Thyroid gland (tissue), 4 donors: ENCODE results near the gene BCL2L11. TPM values are rescaled to one million over a fixed set of nuclear protein-coding genes. Genes with fewer than 3 reads are reported as not detected.

Source experiments
- DNase-seq, 2 donors: peaks; one replicate each; pipeline ENCODE4 v3.0.0-alpha.2; 2019
- H3K27ac ChIP-seq, 3 donors: fragments of 200-600 bp; sonication (generic); 1 replicate in 2 of 3; 2 replicates in 1 of 3; pipeline ENCODE4 v1.5.1; 2016 to 2019; ENCODE audit warnings: mild to moderate bottlenecking in 1 of 3, moderate library complexity in 1 of 3
- H3K27me3 ChIP-seq: fragments of 200-600 bp; sonication (generic); one replicate; pipeline ENCODE4 v1.5.1; 2019
- H3K36me3 ChIP-seq, 2 donors: fragments of 200-600 bp; sonication (generic); one replicate each; pipeline ENCODE4 v1.5.1; 2016 to 2019
- H3K4me1 ChIP-seq, 2 donors: fragments of 200-600 bp; sonication (generic); one replicate each; pipeline ENCODE4 v1.5.1; 2017 to 2019
- H3K4me3 ChIP-seq, 3 donors: fragments of 200-600 bp; sonication (generic); replicated peaks in 1 of 3; 1 replicate in 2 of 3; 2 replicates in 1 of 3; pipeline ENCODE4 v1.5.1; 2016; ENCODE audit warnings: mild to moderate bottlenecking in 1 of 3
- H3K9me3 ChIP-seq: fragments of 200-600 bp; sonication (generic); one replicate; pipeline ENCODE4 v1.5.1; 2017
- POLR2A ChIP-seq, 2 donors: fragments of 450-650 bp; IDR thresholded peaks; one replicate each; pipeline ENCODE4 v1.6.1; 2017; ENCODE audit warnings: antibody characterized with exemption in 2 of 2, mild to moderate bottlenecking in 2 of 2, moderate library complexity in 1 of 2
- WGBS, 2 donors: methylation state at CpG; one replicate each; pipeline ENCODE4 v1.1.5; 2017; 5-methylcytosine and 5-hydroxymethylcytosine counted together
- intact Hi-C: fragments of 100-400 bp; cut with DNase I; formaldehyde crosslinking; loops from one replicate; pipeline ENCODE4 v1.15.1; 2023
- total RNA-seq, 4 donors: library from RNA; depleted of rRNA; stranded (reverse); fragments of >200 nt; gene quantifications; one replicate each; pipeline ENCODE4 v1.2.3, GENCODE V29; 2016
- TF ChIP-seq, protein P1 (sequence below), 6 experiments: fragments of 200-600 bp in 3 of 6; fragments of 450-650 bp in 3 of 6; sonication (generic) in 3 of 6; IDR thresholded peaks; one replicate each; pipeline ENCODE4 v1.5.1; 2016 to 2019; ENCODE audit warnings: antibody characterized with exemption in 6 of 6, mild to moderate bottlenecking in 2 of 6, inconsistent platforms in 1 of 6, moderate library complexity in 1 of 6

The BCL2L11 gene
- total RNA-seq, 4 donors from 2014 or later: 48.4 to 90.6 (median 62.4) TPM

DNA sequence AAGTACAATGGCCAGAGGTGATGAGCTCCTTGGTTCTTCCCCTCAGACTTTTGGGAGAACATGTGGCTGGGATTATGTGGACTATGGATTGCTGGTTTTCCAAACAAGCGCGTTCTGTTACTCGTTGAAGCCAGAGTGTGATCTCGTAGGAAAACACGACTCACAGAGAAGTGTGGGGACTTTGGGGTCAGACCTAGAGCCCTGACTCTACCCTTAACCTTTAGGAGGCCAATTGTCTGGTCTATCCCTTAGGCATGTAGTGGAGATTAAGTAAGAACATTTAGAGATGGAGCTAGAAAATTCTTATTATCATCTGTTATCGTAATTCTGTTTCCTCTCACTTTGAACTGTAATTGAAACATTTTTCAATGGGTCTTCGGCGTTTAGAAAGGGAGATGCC is 35.8 kb downstream of the BCL2L11 start:
- no peak for DNase-seq
- intact Hi-C loops: no loop called here
- 92% methylated on average over 8 of the region's 8 CpGs for WGBS, 2 donors
- Histone ChIP-seq H3K9me3 (no peaks in the 10 kb centered on the region), H3K4me3 (no peak overlapping the region), H3K4me1 (peaks cover 14 to 19% of the 10 kb centered on the region in 2 donors), H3K27me3 (no peaks in the 10 kb centered on the region), H3K36me3 (peaks cover 0 to 3% of the 10 kb centered on the region in 2 donors), H3K27ac (no peak overlapping the region)
- TF ChIP-seq, protein P1, sequence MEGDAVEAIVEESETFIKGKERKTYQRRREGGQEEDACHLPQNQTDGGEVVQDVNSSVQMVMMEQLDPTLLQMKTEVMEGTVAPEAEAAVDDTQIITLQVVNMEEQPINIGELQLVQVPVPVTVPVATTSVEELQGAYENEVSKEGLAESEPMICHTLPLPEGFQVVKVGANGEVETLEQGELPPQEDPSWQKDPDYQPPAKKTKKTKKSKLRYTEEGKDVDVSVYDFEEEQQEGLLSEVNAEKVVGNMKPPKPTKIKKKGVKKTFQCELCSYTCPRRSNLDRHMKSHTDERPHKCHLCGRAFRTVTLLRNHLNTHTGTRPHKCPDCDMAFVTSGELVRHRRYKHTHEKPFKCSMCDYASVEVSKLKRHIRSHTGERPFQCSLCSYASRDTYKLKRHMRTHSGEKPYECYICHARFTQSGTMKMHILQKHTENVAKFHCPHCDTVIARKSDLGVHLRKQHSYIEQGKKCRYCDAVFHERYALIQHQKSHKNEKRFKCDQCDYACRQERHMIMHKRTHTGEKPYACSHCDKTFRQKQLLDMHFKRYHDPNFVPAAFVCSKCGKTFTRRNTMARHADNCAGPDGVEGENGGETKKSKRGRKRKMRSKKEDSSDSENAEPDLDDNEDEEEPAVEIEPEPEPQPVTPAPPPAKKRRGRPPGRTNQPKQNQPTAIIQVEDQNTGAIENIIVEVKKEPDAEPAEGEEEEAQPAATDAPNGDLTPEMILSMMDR (IDR thresholded peaks at IDR 0.05): no peak
- TF ChIP-seq POLR2A (IDR thresholded peaks at IDR 0.05): no peak

DNA sequence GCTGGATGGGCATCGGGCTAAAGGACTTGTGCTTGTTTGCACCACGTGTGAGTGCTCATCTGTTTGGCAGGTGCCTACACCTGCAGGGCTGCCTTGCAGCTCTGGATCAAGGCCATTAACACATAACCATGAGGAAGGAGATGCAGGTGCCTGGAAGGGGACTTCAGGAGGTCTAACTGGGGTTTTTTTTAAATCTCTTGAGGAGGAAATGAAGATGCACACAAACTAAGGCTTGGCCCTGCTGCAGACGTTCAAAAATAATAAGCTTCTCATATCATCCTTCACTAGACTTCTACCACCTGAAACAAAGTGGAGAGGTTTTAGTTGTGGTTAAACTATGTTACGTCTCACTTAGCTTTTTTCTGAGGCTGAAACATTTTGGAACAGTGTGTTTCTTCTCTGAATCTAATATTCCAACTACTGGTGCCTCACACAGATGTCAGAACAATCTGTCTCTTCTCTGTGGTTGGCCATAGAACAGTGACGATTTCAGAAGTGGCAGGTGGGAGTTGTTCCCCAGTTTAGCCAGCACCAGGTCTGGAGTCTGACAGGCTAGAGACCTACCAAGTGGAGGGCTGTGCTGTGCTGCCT is 36.5 kb downstream of the BCL2L11 start:
- 60 to 61% methylated on average over 5 of the region's 5 CpGs for WGBS, 2 donors
- intact Hi-C loops: no loop called here
- H3K27ac ChIP-seq: no peak overlapping the region
- no peaks in the 10 kb centered on the region for H3K9me3 ChIP-seq
- H3K36me3 ChIP-seq: peaks cover 0 to 9% of the 10 kb centered on the region in 2 donors
- H3K4me3 ChIP-seq: no peak overlapping the region
- peaks cover 15 to 17% of the 10 kb centered on the region in 2 donors for H3K4me1 ChIP-seq
- peak; percentile 47 to 60 for DNase-seq
- no peaks in the 10 kb centered on the region for H3K27me3 ChIP-seq
- TF ChIP-seq, protein P1 (IDR thresholded peaks at IDR 0.05): no peak
- no peak for TF ChIP-seq POLR2A (IDR thresholded peaks at IDR 0.05)

DNA sequence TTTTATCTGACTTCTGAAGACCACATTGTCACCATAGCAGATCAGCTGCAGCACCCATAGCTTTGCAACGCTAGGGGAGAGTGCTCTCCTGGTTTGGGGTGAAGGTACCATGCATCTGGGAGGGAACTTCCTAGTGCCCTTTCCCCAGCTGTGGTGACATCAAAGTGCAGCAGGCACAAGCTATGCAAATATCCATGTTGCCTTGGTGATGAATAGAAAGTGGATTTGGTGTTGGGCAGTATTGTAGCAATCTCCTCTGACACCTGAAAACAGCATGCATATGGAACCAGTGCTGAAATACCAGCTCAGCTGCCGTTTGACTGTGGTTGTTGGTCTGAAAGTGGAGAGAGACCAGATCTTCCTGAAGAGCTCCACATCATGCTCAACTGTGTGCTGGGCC is 37.1 kb downstream of the BCL2L11 start:
- Histone ChIP-seq H3K27me3 (no peaks in the 10 kb centered on the region), H3K9me3 (no peaks in the 10 kb centered on the region), H3K4me1 (peaks cover 15 to 20% of the 10 kb centered on the region in 2 donors), H3K36me3 (peaks cover 0 to 10% of the 10 kb centered on the region in 2 donors), H3K4me3 (no peak overlapping the region), H3K27ac (no peak overlapping the region)
- DNase-seq: no peak
- 80 to 86% methylated on average over 2 of the region's 2 CpGs for WGBS, 2 donors
- intact Hi-C loops: no loop called here
- TF ChIP-seq, protein P1 (IDR thresholded peaks at IDR 0.05): no peak
- no peak for TF ChIP-seq POLR2A (IDR thresholded peaks at IDR 0.05)

DNA sequence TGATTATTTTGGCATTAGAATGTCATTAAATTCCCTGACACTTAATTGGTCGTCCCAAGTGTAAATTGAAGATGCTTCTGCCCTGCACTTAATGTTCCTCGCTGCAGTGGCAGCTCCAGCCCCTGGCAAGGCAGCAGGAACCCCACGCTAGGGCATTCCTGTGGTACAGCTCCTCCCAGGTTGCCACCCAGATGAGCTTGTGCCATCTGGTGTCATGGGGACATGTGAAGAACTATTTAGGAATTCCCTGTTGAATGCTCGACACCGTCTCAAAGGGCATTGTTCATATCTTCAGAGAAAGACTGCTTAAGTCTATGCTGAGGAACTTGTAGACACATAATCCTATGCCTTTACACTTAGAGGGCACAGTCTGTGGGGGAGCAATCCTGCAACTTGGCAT is 38.9 kb downstream of the BCL2L11 start:
- peaks cover 17 to 23% of the 10 kb centered on the region in 2 donors for H3K4me1 ChIP-seq
- intact Hi-C loops: no loop called here
- H3K27ac ChIP-seq: no peak overlapping the region
- H3K27me3 ChIP-seq: no peaks in the 10 kb centered on the region
- DNase-seq: no peak
- no peak overlapping the region for H3K4me3 ChIP-seq
- H3K9me3 ChIP-seq: no peaks in the 10 kb centered on the region
- 83 to 85% methylated on average over 4 to 5 of the region's 5 CpGs for WGBS, 2 donors
- TF ChIP-seq POLR2A (IDR thresholded peaks at IDR 0.05): no peak
- TF ChIP-seq, protein P1 (IDR thresholded peaks at IDR 0.05): no peak
- peaks cover 3 to 13% of the 10 kb centered on the region in 2 donors for H3K36me3 ChIP-seq

DNA sequence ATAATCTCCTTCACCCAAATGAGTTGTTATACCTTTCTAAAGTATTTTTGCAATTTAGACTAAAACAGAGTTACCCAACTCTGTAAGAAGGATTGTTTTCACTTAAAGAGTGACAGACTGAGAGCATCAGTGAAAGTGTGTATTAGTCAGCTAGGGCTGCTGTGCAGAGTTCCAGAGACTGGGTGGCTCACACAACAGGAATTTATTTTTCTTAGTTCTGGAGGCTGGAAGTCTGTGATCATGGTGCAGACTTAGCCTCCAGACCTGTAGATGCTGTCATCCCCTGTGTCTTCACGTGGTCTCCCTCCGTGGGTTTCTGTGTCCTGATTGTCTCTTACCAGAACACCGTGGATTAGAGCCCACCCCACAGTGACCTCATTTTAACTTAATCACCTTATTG is 40.0 kb downstream of the BCL2L11 start:
- no peaks in the 10 kb centered on the region for H3K27me3 ChIP-seq
- H3K27ac ChIP-seq: no peak overlapping the region
- peaks cover 3 to 14% of the 10 kb centered on the region in 2 donors for H3K36me3 ChIP-seq
- H3K4me3 ChIP-seq: no peak overlapping the region
- intact Hi-C loops: no loop called here
- peaks cover 25 to 29% of the 10 kb centered on the region in 2 donors for H3K4me1 ChIP-seq
- DNase-seq: no peak
- no peaks in the 10 kb centered on the region for H3K9me3 ChIP-seq
- 92 to 93% methylated on average over 3 of the region's 3 CpGs for WGBS, 2 donors
- TF ChIP-seq, protein P1 (IDR thresholded peaks at IDR 0.05): no peak
- TF ChIP-seq POLR2A (IDR thresholded peaks at IDR 0.05): no peak
